Stimulated activated CD8-positive, alpha-beta memory T cell treated with anti-CD3 and anti-CD28 coated beads, Interleukin-7, amount 100 ng/mL, for 4 hours (primary cell): ENCODE data around the gene PDILT.

Experiments
- DNase-seq, 2 donors: peaks; one replicate each; pipeline ENCODE4 v3.0.0-alpha.2; 2020; ENCODE audit warnings: low read depth in 2 of 2

PDILT gene

DNA sequence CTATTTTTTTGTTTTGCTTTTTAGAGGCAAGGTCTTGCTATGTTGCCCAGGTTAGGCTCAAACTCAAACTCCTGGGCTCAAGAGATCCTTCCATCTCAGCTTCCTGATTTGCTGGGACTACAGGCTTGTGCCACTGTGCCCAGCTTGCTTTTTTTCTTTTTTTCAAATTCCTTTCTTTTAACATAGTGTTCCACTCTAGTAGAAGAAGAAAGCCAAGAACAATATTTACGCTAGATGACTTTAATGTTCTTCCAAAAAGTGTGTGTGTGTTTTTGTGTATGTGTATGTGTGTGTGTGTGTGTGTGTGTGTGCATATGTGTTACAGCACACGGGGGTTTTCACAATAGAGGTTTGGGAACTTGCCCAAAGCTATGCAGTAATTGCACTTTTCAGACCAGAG lies 41.3 kb downstream of the PDILT start:
- no peak for DNase-seq

DNA sequence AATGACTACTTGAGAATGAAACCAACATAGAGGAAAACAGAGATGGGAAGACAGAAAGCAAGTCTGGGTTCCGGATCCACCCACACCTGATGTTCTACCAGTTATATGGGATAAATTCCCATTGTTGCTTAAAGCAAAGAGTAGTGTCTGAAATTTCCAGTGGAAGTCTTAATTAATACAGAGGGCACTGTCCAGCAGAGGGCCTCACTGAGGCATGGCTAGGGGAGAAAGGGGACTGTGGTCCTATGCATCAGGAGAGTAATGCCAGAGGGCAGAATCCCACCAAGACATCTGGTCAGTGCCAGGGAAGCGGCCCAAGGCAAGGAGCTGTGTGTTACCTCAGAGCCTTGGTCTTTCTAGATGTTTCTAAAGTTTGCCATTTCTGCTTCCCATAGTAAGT lies 44.5 kb downstream of the PDILT start:
- DNase-seq, result no peak

DNA sequence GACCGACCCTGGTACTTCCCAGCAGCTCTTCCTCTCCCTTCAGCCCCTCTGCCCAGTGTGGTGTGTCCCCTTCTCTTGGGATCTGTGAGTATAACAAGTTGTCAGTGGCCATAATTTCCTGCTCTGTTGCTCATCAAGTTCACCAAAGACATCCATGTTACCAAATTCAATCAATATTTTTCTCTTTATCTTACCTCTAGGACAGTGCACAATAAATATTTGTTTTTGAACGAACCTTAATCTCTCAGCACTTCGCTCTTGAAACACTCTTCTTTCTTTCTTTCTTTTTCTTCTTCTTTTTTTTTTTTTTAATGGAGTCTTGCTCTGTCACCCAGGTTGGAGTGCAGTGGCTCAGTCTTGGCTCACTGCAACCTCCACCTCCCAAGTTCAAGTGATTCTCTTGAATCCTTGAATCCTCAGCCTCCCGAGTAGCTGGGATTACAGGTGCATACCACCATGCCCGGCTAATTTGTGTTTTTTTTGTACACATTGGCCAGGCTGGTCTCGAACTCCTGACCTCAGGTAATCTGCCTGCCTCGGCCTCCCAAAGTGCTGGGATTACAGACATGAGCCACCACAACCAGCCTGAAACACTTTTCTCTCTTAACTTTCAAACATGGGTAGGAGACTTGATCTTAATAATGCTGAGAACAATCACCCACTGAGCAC lies 49.3 kb downstream of the PDILT start:
- no peak for DNase-seq

DNA sequence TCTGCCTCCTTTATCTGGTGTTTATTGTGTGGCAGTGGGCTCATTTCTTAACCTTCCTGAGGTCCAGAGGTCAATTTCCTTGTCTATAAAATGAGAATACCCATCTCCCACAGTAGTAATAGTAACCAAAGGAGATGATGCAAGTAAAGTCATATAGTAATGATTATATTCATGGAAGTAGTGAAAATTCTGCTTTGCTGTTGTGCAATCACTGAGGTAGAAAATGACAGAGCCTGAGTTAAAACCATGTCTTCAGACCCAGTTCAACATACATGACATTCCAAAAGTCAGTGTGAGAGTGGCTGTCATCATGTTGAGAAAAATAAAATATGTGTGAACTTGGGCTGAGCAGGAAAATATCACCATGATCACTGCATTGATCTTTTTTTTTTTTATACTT lies 51.2 kb downstream of the PDILT start:
- DNase-seq, result no peak

DNA sequence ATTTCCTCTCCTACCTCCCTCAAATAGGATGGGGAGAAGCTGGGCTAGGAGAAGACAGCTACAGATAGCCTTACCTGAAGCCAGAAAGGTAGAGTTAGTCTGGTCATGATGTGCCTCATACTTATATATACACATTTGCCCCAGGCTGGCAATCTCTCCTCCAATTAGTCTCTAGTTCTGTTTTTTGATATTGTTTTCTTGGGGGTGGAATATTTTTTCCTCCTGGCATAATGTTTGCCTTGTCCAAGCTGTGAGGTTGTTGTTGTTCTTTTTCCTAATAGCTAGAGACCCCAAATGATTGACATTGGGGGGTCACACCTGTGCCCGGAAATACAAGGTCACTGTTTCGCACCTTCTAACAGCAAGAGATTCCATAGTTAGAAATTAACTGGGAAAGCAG lies 51.9 kb downstream of the PDILT start, which contains the start of gene UMOD:
Gene UMOD (minus strand): TSS at position 101 of the 400 bp plus-strand sequence. CDS start 1,978 bp downstream, outside the sequence.
- DNase-seq, result no peak

DNA sequence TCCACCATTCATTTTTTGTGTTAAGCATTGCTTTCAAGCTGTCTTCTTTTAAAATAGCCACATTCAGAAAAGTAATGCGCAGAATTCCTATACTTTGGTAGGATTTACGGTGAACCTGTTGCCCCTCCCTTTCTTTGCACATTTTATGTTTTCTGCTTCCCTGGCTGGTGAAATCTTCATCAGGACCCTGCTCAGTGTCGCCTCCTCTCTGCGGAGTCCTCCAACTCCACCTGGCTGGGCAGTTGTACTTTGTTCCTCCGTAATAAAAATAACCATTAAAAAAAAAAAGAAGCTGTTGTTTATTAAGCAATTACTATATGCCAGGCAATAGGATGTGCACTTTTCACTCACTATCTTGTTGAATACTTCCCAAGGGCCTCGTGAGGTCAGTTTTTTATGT lies 54.9 kb downstream of the PDILT start:
- no peak for DNase-seq

DNA sequence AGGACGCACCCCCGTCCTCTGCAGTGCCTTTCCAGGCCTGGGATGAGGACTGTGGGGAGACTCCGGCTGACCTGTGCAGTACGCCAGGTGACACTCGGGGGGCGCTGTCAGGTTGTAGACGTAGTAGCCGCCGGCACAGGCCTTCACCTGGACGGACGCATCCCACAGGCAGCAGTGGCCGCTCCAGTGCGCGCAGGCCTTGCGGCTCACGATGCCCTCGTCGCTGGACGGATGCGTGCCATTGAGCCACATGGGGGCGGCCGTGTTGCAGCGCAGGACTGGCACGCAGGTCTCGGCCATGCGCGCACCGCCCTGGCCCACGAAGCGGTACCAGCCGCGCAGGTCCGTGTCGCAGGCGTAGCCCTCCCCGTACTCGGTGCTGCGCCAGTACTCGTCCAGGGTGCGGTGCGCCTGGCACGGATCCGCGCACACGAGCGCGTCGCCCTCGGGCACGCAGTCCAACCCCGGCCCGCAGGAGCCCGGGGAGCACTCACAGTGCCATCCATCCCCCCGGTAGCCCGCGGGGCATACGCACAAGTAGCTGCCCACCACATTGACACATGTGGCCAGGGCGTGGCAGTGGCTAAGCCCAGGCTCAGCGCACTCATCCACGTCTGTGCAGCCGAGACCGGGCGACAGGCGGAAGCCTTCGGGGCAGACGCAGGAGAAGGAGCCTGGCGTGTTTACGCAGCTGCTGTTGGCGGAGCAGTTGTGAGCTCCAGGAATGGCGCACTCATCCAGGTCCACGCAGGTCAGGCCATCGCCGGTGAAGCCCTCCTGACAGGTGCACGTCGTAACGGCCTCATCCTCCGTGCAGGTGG lies 56.0 kb downstream of the PDILT start:
- DNase-seq, result no peak

DNA sequence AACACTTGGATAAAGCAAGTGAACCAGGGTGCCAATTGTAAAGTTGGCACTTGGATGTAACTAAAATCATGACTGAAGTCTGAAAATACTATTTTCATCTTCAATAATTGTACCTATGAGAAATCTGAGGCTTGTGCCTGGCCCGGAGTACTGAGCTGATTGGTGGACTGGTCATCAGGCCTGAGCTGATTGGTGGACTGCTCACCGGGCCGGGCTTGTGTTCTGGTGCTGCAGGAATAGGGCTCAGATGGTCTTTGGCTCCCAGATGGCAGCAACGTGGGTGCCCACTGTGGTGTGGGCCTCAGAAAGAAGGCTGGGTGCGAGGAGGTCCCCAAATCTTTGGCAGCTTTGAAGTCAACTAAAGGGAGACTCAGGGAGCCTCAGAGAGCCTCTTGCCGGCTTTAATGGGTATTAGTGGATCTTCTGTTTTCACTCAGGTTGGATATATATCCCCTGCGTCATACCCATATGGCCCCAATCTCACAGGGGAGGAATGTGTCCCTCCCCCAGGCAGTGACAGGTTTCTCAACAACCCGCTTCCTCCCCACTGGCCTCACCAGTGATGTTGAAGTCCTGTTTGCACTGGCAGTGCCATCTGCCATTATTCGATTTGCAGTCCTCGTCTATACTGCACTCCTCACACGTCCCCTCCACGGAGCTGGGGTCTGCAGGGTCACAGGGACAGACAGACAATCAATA lies 56.7 kb downstream of the PDILT start:
- DNase-seq, result no peak

DNA sequence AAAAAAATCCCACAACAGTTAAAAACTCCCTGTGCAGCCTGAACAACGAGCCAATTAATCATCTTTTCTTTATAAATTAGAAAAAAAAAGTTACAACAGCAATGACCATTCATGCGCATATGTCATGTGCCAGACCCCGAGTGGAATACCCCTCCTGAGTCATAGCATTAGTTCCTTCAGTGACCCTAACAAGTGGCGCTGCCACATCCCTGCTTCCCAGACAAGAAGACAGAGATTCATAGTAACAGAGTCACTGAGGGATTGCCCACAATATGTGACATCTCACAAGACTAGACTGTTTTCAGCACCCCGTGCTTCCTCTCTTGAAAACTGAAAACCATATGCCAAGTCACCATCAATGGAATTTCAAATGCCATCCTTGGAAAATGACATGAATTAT lies 59.9 kb downstream of the PDILT start:
- no peak for DNase-seq

DNA sequence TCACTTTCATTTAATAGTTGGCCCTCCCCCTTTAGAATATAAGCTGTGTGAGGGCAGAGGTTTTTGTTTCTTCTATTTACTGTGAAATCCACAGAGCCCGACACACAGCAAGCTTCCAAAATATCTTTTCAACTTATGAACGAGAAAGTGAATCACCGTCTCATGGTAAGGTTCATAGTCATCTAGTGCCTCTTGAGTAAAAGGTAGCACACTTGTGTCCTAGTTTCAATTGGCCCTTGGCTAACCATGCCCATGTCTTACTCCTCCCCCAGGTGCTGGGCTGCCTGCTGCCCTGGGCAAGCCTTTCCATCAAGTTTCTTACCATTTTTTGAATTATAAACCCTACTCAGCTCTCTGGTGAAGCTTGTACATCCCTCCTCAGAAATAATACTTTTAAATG lies 64.8 kb downstream of the PDILT start:
- DNase-seq, result no peak

DNA sequence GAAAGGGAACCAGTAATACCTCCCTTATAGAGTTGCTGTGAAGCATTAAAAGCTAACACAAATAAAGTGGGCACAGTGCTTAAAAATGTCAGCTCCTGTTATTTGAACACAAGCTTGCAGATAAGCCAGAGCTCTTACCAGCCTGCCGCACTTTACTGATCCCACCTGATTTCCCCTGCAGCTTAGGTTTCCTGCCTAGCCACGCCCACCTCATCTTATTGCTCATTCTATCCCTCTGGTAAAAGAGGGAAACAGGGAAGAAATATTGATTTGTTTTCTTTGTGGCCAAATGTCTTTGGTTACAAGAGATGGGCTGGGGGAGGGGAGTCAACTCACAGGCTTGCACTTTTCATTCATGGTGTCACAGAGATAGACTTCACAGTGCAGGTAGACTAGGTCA lies 67.6 kb downstream of the PDILT start:
- no peak for DNase-seq

DNA sequence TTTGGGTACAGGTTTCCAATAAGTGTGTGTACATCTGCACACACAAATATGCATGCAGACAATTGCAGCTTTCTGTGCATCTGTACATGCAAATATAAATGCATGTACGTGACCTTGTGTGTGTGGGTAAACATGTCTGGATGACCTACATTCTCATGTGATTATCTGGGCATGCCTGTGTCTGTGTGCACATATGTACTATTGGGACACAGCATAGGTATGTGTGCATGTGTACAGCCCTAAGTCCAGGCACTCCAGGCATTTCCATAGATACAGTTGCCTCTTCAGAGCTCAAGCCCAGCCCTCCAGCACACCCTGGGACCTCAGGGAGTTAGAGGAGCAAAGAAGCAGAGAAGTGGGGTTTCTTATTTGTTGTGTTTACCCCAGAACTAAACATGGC lies 70.1 kb downstream of the PDILT start:
- DNase-seq, result no peak

DNA sequence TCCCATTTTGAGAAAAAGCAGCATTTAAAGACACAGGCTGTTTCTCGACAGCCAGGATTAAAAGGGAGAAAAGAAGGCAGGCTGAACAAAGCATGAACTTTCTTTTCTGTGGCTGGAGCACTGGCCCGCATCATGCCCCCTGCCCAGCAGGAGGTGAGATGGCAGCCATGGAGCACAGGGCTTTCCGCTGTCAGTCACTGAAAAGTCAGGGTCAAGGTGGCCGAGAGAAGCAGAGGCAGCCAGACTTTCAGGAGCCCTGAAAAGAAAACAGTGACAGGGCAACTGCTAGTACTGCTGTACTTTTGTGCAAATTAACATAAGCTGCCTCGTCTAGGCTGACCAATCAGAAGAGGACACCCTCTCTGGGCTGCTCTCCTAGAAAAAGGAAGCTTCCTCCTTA lies 71.4 kb downstream of the PDILT start:
- DNase-seq, result no peak

DNA sequence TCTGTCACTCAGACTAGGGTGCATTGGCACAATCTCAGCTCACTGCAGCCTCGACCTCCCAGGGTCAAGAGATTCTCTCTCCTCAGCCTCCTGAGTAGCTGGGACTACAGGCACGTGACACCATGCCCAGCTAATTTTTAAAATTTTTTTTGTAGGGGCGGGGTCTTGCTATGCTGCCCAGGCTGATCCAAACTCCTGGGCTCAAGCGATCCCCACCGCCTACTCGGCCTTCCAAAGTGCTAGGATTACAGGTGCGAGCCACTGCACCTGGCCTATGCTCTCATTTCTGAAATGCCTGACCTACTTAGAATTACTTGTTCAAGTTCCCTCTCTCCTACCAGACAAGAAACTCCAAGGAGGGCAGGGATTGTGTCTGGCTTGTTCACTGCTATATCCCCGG lies 72.1 kb downstream of the PDILT start:
- DNase-seq, result no peak

DNA sequence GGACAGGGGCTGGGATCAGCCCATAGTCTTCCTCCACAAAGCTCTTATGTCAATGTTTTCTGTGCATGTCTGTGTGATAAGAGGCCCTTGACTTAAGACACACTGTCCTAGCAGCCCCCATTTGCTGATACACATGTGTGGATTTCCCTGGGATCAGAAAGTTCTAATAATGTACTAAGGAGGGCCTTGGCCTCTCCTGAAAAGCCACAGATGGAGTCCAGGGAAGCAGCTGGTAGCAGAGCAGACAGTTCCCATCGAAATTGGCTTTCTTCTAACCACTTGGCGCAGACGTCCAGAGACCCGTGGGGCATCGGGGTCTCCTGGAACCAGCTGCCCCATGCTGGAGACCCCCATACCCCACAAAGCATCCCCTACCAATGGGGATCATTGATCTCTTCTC lies 72.9 kb downstream of the PDILT start:
- DNase-seq, result no peak

DNA sequence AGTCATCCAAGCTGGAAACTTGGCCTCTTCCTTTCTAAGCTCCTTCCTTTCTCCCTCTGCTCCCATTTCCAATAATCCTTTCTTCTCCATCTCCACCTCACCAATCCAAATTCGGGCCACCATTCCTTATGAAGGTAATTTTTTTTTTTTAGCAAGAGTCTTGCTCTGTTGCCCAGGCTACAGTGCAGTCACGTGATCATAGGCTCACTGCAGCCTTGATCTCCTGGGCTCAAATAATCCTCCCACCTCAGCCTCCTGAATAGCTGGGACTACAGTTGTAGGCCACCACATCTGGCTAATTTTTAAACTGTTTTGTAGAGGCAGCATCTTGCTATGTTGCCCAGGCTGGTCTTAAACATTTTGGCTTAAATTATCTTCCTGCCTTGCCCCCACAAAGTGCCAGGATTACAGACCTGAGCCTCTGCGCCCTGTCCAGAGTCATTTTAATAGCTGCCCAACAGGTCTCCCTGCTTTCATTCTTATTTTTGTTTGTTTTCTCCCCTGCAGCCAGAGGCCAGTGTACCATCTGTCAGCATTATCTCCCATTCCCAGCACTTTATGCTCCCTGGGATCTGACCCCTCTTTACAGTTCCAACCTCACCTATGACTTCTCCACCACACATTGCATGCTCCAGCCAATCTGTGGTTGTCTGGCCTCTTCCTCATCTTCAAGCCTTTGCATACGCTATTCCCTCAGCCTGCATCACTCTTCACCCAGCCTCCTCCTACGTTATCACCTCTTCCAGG lies 75.0 kb downstream of the PDILT start:
- DNase-seq, result no peak

DNA sequence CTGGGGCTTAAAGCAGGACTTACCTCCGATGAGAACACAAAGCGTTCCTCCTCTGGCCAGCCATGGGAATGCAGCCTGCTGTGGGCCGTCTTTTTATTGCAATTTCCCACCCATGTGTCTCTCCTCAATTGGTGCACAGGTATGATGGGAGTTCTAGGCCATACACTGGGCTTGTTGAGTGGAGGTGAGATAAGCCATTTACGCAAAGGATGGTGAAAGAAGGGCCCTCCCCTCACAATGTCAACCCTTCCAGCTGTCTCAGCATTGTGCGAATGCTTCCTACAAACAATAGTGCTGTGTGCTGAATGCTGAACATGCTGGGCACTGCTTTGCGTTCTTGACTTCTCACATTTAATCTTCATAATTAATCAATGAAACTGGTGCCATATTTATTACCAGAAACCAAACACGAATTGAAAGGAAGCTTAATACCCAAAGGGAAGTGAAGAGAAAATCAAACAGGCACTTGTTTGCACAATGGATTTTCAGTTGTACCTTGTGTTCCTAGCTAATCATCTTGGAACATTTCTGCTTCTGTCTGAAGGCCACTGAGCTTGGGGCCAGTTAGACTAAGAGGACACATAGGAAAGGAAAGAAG lies 77.0 kb downstream of the PDILT start, which contains the start of gene GP2:
Gene GP2 (minus strand): TSS at position 70 of the 598 bp plus-strand sequence. CDS start 1,082 bp downstream, outside the sequence.
- DNase-seq, result no peak

DNA sequence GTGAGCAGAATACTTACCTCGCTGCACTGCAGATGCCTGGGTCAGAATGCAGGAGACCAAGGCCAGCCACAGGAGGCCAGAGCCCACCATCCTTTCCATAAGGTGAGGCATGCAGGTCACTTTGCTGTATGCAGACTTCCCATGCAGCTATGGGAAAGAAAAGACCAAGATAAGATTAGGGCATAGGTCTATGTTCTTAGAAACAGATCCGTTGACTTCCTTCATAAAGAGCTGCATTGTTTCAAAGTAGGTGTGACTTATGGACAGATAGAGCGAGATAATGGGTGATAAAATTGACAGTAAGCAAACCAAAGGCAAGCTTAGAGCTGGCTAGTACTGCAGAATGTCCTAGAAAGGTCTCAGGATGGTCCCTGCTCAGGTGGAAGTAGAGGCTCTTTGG lies 78.2 kb downstream of the PDILT start:
- DNase-seq, result no peak

DNA sequence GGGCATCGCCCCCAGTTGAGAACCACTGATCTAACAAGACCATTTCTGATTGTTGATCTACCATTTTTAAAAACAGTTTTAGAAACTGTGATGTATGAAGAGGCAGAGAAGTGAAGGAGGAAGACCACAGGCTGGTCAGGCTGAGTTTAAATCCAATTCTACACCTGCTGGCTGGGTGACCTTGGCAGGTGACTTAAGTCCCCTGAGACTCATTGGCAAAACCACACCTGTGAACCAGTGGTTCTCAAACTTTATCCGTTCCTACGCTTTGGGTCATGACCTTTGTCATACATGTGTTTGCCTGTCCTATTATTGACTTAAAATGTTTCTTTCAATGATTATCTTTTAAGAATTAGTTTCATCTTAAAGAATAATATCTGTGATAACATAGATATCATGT lies 79.5 kb downstream of the PDILT start:
- DNase-seq, result no peak

DNA sequence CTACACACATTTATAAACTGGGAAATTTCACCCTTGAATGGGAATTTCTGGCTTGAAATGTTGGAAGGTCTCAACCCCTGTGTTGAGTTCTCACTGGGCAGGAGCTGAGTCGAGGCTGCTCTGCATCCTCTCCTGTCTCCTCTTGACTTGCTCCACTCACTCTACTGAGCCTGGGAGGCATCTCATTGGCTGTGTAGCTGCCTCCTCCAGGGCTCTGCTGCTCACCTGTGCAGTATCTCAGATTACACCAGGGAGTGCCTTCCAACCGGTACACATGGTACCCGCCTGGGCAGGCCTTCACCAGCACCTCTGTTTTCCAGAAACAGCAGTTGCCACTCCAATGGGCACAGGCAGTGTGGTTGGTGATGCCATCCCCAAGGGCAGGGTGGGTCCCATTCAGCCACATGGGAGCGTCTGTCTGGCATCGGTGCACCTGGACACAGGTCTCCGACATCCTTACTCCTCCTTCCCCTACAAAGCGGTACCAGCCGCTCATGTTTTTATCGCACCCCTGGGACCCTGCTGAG lies 80.9 kb downstream of the PDILT start:
- DNase-seq, result no peak

DNA sequence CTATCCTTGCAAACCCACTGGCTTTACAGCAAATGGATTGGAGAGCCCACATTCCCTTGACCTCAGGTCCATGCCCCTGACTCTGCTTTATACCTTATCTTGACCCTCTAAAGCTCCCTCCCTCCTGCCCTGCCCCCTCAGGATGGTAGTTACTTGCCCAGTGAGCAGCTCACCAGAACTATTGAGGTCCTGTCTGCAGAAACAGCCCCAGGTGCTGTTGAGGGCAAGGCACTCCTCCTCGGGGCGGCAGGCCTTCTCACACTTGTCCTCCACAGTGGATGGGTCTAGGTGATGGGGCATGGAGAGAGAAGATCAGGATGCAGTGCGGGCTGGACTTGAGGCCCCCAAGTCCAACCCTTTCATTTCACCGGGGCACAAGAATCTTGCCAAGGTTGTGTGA lies 81.8 kb downstream of the PDILT start:
- DNase-seq, result no peak
